GM20431 (cell line): ENCODE measurements around the gene KRTAP11-1.

Source experiments
- in situ Hi-C: fragments of 300-500 bp; cut with MseI, MboI; formaldehyde crosslinking; loops from one replicate; pipeline ENCODE4 v1.15.0; 2020; ENCODE audit warnings: low sequenced_read_pairs; ENCODE audit not compliant: unreplicated experiment

KRTAP11-1 gene

GRCh38 chr21:30881480-30881879, at the start of gene KRTAP11-1:
Gene KRTAP11-1, minus strand, starts transcription at chr21:30881580. Its CDS starts 56 bp downstream, at chr21:30881524.
- in situ Hi-C loops = no loop called here

- in situ Hi-C loops = no loop called here
These were observed 42.8 kb upstream of the KRTAP11-1 start for GRCh38 chr21:30924146-30924700.

- in situ Hi-C loops = no loop called here
These were observed 39.7 kb upstream of the KRTAP11-1 start for GRCh38 chr21:30921129-30921528.

GRCh38 chr21:30917557-30917956, 36.2 kb upstream of the KRTAP11-1 start:
- in situ Hi-C loops = no loop called here

GRCh38 chr21:30900881-30901280, 19.5 kb upstream of the KRTAP11-1 start:
- in situ Hi-C loops = no loop called here

GRCh38 chr21:30882866-30883597, 1.7 kb upstream of the KRTAP11-1 start:
- in situ Hi-C loops = no loop called here

- in situ Hi-C loops = no loop called here
These were observed 466 bp downstream of the KRTAP11-1 start for GRCh38 chr21:30880914-30881313.

GRCh38 chr21:30874526-30874925, 6.9 kb downstream of the KRTAP11-1 start:
- in situ Hi-C loops = no loop called here

GRCh38 chr21:30847627-30848500, 33.5 kb downstream of the KRTAP11-1 start:
- in situ Hi-C loops = no loop called here

GRCh38 chr21:30842990-30843389, 38.4 kb downstream of the KRTAP11-1 start:
- in situ Hi-C loops = no loop called here

GRCh38 chr21:30839304-30839703, 42.1 kb downstream of the KRTAP11-1 start:
- in situ Hi-C loops = loop anchor here (10.0 kb wide), 1 partner anchor 245 kb away; no protein-coding TSS in a partner anchor

- in situ Hi-C loops = loop anchor here (10.0 kb wide), 1 partner anchor 246 kb away; no protein-coding TSS in a partner anchor
These were observed 42.8 kb downstream of the KRTAP11-1 start for GRCh38 chr21:30838536-30838935.

- in situ Hi-C loops = loop anchor here (10.0 kb wide), 1 partner anchor 254 kb away; no protein-coding TSS in a partner anchor
These were observed 50.1 kb downstream of the KRTAP11-1 start for GRCh38 chr21:30831194-30831765.
